T-helper 2 cell treated with Interferon-gamma antibody and Interleukin-4, amounts not matched to agents 5 μg/mL and 100 μg/mL, for 36 hours (primary cell): ENCODE results near the gene PSENEN.
A peak's percentile ranks its signal among the peaks of the same experiment; 100 is the strongest.

ENCODE experiments used
- DNase-seq: peaks from one replicate; pipeline ENCODE4 v3.0.0; 2021; ENCODE audit warnings: low spot score
- H3K27ac Mint-ChIP-seq: one replicate; pipeline ENCODE4 v1.8.0; 2021; ENCODE audit warnings: mild to moderate bottlenecking, mixed read lengths
- H3K27me3 Mint-ChIP-seq: one replicate; pipeline ENCODE4 v1.8.0; 2021; ENCODE audit warnings: low read depth, mixed read lengths
- H3K36me3 Mint-ChIP-seq: one replicate; pipeline ENCODE4 v1.8.0; 2021; ENCODE audit warnings: low read depth, mixed read lengths
- H3K4me1 Mint-ChIP-seq: one replicate; pipeline ENCODE4 v1.8.0; 2021; ENCODE audit warnings: low read depth, mixed read lengths
- H3K4me3 Mint-ChIP-seq: one replicate; pipeline ENCODE4 v1.8.0; 2022; ENCODE audit warnings: mild to moderate bottlenecking, moderate library complexity, mixed read lengths
- H3K9me3 Mint-ChIP-seq: one replicate; pipeline ENCODE4 v1.8.0; 2021; ENCODE audit warnings: mixed read lengths

PSENEN gene

DNA sequence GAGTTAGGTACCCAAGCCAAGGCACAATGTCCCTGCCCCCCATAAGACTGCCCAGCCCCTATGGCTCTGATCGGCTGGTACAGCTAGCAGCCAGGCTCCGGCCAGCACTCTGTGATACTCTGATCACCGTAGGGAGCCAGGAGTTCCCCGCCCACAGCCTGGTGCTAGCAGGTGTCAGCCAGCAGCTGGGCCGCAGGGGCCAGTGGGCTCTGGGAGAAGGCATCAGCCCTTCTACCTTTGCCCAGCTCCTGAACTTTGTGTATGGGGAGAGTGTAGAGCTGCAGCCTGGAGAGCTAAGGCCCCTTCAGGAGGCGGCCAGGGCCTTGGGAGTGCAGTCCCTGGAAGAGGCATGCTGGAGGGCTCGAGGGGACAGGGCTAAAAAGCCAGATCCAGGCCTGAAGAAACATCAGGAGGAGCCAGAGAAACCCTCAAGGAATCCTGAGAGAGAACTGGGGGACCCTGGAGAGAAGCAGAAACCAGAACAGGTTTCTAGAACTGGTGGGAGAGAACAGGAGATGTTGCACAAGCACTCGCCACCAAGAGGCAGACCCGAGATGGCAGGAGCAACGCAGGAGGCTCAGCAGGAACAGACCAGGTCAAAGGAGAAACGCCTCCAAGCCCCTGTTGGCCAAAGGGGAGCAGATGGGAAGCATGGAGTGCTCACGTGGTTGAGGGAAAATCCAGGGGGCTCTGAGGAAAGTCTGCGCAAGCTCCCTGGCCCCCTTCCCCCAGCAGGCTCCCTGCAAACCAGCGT, 30.7 kb upstream of the PSENEN start:
- H3K36me3 Mint-ChIP-seq, result peaks cover 33% of the 10 kb centered on the region

DNA sequence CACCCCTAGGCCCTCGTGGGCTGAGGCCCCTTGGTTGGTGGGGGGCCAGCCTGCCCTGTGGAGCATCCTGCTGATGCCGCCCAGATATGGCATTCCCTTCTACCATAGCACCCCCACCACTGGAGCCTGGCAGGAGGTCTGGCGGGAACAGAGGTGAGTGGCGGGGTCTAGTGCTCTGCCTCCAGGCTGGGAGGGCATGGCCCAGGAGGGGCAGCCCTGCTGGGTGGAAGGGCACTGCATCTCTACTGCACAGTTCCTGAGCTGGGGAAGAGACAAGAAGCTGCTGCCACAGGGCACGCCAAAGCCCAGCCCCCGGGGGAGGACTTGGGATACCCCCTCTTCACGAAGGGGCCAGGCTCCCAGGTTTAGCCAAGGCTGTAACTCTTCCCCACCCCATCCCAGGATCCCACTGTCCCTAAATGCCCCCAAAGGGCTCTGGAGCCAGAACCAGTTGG, 30.1 kb upstream of the PSENEN start:
- H3K4me1 Mint-ChIP-seq, result peaks cover 57% of the 10 kb centered on the region
- H3K36me3 Mint-ChIP-seq, result peaks cover 36% of the 10 kb centered on the region

More for the DNA sequence above, 30.7 kb upstream of the PSENEN start:
- peaks cover 61% of the 10 kb centered on the region for H3K4me1 Mint-ChIP-seq
- no peaks in the 10 kb centered on the region for H3K9me3 Mint-ChIP-seq
- DNase-seq, result no peak
- peak overlapping the region; percentile 89 for H3K4me3 Mint-ChIP-seq
- H3K27me3 Mint-ChIP-seq, result no peaks in the 10 kb centered on the region
- peak overlapping the region; percentile 98 for H3K27ac Mint-ChIP-seq

DNA sequence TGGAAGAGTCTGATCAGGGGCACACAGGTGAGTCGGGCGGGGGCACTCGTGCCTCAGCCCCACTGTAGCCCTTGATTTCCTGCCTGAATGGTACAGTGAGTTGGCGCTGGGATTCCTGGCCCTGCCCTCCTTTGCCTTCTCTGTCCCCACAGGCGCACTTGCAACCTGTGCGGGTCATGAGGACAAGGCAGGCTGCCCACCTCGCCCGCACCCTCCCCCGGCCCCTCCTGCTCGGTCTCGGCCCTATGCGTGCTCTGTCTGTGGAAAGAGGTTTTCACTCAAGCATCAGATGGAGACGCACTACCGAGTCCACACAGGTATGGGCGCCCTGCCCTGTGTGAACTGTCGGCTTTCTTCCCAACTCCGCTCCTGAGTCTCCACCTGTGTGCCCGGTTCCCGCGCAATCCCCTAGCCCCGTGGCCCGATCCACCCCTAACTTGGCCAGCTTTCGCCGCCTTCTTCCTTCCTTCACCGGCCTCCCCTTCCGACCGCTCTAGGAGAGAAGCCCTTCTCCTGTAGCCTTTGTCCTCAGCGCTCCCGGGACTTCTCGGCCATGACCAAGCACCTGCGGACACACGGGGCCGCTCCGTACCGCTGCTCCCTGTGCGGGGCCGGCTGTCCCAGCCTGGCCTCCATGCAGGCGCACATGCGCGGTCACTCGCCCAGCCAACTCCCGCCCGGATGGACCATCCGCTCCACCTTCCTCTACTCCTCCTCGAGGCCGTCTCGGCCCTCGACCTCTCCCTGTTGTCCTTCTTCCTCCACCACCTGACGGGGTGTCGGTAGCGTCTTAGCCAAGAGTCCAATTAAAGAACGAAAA, 29.3 kb upstream of the PSENEN start:
- H3K27ac Mint-ChIP-seq, result peak overlapping the region; percentile 94
- H3K36me3 Mint-ChIP-seq, result peaks cover 36% of the 10 kb centered on the region
- H3K27me3 Mint-ChIP-seq, result no peaks in the 10 kb centered on the region
- H3K9me3 Mint-ChIP-seq, result no peaks in the 10 kb centered on the region
- peak overlapping the region; percentile 89 for H3K4me3 Mint-ChIP-seq
- DNase-seq, result no peak
- H3K4me1 Mint-ChIP-seq, result peaks cover 49% of the 10 kb centered on the region

More for the DNA sequence above, 30.1 kb upstream of the PSENEN start:
- H3K27ac Mint-ChIP-seq, result peak overlapping the region; percentile 94
- no peaks in the 10 kb centered on the region for H3K9me3 Mint-ChIP-seq
- peak overlapping the region; percentile 89 for H3K4me3 Mint-ChIP-seq
- DNase-seq, result no peak
- no peaks in the 10 kb centered on the region for H3K27me3 Mint-ChIP-seq

DNA sequence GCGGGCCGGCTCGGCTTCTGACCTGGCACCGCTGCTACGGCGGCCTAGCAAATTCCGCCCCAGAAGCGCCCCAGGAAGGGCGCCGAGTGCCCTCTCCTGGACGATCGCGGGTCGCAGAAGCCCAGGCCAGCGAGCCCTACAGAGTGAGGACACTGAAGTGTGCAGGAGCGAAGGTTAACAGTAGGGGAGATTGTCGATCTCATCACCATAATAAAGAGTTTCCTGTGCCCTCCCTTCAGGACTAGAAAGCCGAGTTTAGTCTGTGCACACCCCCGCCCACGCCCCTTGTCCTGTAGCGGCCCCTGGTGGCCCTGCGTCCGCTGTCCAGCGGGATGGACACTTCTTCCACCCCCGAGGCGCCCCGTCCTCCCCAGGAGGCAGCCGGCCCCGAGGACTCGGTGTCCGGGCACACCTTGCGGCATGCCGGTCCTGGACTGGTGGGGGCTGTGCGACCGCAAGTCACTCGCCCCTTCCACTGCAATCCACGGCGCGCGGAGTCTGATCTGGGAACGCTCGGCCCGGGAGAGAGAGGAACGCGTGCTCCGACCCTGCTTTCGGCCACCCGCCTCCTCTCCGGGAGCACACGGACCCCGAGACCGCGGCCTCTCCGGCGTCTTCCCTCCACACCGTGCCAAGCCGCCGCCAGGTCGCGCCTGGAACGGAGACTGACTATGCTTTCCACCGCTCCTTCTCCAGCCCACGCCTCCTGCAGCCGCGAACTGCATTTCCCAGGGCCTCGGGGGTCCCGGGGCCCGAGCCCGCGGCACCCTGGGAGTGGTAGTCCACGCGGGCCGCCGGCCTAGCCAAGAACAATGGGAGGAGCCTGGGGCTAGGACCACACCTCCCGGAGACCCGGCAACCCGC, 28.4 kb upstream of the PSENEN start:
- no peaks in the 10 kb centered on the region for H3K9me3 Mint-ChIP-seq
- peaks cover 38% of the 10 kb centered on the region for H3K36me3 Mint-ChIP-seq

DNA sequence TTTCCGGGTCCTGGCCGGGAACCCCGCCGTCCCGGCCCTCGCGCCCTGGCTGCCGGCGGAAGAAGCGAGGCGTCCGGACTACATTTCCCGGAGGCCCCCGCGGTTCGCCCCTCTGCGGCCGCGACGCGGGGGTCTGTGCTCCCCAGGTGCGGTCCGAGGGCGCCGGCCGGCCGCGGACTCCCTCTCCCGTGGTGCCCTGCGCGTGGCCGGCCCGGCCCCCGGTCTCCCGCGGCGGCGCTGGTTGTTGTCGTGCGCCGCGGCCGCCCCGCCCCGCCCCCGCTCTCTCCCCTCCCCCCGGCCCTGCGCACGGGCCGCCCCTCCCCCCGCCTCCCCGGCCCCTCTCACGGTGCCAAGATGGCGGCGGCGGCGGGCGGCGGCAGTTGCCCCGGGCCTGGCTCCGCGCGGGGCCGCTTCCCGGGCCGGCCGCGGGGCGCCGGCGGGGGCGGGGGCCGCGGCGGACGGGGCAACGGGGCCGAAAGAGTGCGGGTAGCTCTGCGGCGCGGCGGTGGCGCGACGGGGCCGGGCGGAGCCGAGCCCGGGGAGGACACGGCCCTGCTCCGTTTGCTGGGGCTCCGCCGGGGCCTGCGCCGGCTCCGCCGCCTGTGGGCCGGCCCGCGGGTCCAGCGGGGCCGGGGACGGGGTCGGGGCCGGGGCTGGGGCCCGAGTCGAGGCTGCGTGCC, 27.6 kb upstream of the PSENEN start, which contains the start of gene KMT2B:
Gene KMT2B (plus strand): TSS at position 339 of the 680 bp plus-strand sequence. CDS start 16 bp downstream, at position 355.
- peaks cover 44% of the 10 kb centered on the region for H3K36me3 Mint-ChIP-seq
- peak; percentile 98 for DNase-seq
- peak within 1 kb of the TSS; percentile 94 for H3K27ac Mint-ChIP-seq
- peak within 1 kb of the TSS; percentile 95 for H3K4me3 Mint-ChIP-seq
- no peaks in the 10 kb centered on the region for H3K27me3 Mint-ChIP-seq
- H3K4me1 Mint-ChIP-seq, result peaks cover 36% of the 10 kb centered on the region
- H3K9me3 Mint-ChIP-seq, result no peaks in the 10 kb centered on the region

More for the DNA sequence above, 28.4 kb upstream of the PSENEN start:
- H3K4me1 Mint-ChIP-seq, result peaks cover 44% of the 10 kb centered on the region
- H3K27me3 Mint-ChIP-seq, result no peaks in the 10 kb centered on the region
- H3K27ac Mint-ChIP-seq, result peak overlapping the region; percentile 94
- peak overlapping the region; percentile 89 for H3K4me3 Mint-ChIP-seq
- DNase-seq, result peak; percentile 88

DNA sequence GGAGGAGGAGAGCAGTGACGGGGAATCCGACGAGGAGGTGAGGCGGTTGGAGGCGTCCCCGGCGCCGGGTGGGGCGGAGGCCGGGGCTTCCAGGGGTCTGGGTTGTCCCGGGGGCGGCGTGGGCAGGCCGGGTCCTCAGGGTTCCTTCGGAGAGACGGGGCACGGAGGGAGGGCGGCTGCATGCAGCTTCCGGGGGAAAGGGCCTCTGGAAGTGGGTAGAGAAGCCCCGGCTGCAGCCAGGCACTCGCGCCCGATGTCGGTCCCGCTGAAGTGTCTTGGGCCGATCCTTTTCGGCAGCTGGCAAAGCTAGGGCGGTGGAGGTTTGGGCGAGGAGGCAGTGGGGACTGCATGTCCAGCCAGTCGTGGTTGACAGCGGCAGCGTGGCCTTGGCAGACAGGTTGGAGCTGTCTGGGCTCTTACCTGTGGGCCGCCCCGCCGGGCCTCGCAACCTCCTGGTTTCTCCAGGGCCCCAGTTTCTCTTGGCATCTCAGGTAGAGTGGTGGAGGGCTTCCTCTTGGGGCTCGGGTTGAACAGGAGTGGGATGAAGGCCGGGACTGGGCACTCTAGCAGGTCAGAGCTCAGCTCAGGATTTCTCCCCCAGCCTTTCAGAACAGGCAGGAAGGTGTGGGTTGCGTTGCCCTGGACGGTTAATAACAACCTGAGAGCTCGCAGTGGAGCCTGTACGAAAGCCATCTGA, 27.0 kb upstream of the PSENEN start:
- peaks cover 32% of the 10 kb centered on the region for H3K4me1 Mint-ChIP-seq
- DNase-seq, result peak; percentile 57
- peak overlapping the region; percentile 95 for H3K4me3 Mint-ChIP-seq
- H3K27me3 Mint-ChIP-seq, result no peaks in the 10 kb centered on the region
- peaks cover 50% of the 10 kb centered on the region for H3K36me3 Mint-ChIP-seq
- H3K9me3 Mint-ChIP-seq, result no peaks in the 10 kb centered on the region
- peak overlapping the region; percentile 93 for H3K27ac Mint-ChIP-seq

DNA sequence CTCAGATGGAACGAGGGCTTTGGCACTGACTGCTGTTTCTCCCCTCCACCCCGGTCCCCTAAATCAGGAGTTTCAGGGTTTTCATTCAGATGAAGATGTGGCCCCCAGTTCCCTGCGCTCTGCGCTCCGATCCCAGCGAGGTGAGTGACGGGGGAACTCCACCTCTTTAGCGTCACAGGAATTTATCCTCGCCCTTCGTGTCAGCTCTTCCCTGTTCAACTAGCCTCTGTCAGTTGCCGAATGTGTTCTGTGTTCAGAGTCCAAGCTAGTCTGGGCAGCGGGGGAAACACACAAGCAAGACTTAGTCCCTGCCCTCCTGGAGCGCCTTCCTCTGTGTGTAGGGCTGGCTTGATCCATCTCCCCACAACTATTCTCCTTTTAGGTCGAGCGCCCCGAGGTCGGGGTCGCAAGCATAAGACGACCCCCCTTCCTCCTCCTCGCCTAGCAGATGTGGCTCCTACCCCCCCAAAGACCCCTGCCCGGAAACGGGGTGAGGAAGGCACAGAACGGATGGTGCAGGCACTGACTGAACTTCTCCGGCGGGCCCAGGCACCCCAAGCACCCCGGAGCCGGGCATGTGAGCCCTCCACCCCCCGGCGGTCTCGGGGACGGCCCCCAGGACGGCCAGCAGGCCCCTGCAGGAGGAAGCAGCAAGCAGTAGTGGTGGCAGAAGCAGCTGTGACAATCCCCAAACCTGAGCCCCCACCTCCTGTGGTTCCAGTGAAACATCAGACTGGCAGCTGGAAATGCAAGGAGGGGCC, 25.9 kb upstream of the PSENEN start:
- peak overlapping the region; percentile 95 for H3K4me3 Mint-ChIP-seq
- no peaks in the 10 kb centered on the region for H3K9me3 Mint-ChIP-seq
- H3K36me3 Mint-ChIP-seq, result peaks cover 47% of the 10 kb centered on the region
- no peaks in the 10 kb centered on the region for H3K27me3 Mint-ChIP-seq
- H3K4me1 Mint-ChIP-seq, result peaks cover 21% of the 10 kb centered on the region
- DNase-seq, result no peak
- peak overlapping the region; percentile 85 for H3K27ac Mint-ChIP-seq

DNA sequence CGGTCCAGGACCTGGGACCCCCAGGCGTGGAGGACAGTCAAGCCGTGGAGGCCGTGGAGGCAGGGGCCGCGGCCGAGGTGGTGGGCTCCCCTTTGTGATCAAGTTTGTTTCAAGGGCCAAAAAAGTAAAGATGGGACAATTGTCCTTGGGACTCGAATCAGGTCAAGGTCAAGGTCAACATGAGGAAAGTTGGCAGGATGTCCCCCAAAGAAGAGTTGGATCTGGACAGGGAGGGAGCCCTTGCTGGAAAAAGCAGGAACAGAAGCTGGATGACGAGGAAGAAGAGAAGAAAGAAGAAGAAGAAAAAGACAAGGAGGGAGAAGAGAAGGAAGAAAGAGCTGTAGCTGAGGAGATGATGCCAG, 25.3 kb upstream of the PSENEN start:
- Mint-ChIP-seq H3K4me3 (peak overlapping the region; percentile 24), H3K9me3 (no peaks in the 10 kb centered on the region), H3K4me1 (peaks cover 16% of the 10 kb centered on the region), H3K27me3 (no peaks in the 10 kb centered on the region), H3K27ac (no peak overlapping the region), H3K36me3 (peaks cover 48% of the 10 kb centered on the region)
- no peak for DNase-seq

DNA sequence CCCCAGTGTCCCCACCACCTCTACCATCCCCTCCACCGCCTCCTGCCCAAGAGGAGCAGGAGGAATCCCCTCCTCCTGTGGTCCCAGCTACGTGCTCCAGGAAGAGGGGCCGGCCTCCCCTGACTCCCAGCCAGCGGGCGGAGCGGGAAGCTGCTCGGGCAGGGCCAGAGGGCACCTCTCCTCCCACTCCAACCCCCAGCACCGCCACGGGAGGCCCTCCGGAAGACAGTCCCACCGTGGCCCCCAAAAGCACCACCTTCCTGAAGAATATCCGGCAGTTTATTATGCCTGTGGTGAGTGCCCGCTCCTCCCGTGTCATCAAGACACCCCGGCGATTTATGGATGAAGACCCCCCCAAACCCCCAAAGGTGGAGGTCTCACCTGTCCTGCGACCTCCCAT, 24.8 kb upstream of the PSENEN start:
- Mint-ChIP-seq H3K4me3 (no peak overlapping the region), H3K4me1 (peaks cover 15% of the 10 kb centered on the region), H3K9me3 (no peaks in the 10 kb centered on the region), H3K27ac (no peak overlapping the region), H3K27me3 (no peaks in the 10 kb centered on the region), H3K36me3 (peaks cover 53% of the 10 kb centered on the region)
- DNase-seq, result no peak

DNA sequence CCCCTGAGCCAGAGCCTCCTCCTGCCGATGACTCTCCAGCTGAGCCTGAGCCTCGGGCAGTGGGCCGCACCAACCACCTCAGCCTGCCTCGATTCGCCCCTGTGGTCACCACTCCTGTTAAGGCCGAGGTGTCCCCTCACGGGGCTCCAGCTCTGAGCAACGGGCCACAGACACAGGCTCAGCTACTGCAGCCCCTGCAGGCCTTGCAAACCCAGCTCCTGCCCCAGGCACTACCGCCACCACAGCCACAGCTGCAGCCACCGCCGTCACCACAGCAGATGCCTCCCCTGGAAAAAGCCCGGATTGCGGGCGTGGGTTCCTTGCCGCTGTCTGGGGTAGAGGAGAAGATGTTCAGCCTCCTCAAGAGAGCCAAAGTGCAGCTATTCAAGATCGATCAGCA, 24.1 kb upstream of the PSENEN start:
- Mint-ChIP-seq H3K36me3 (peaks cover 57% of the 10 kb centered on the region), H3K27ac (no peak overlapping the region), H3K4me3 (no peak overlapping the region), H3K27me3 (no peaks in the 10 kb centered on the region), H3K4me1 (peaks cover 11% of the 10 kb centered on the region), H3K9me3 (no peaks in the 10 kb centered on the region)
- DNase-seq, result no peak

DNA sequence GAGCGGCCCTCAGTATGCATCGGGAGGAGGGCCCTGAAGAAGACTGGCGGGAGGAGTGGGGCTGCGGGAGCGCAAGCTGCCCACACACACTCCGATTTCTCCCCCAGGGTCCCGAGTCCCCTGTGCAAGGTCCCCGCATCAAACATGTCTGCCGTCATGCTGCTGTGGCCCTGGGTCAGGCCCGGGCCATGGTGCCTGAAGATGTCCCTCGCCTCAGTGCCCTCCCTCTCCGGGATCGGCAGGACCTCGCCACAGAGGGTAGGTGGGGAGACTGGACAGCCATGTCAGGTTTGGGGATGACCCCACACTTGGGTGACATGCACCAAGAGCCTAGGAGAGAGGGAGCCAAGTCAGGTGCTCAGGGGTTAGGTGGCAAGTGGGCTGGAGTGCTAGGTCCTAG, 23.0 kb upstream of the PSENEN start:
- no peaks in the 10 kb centered on the region for H3K27me3 Mint-ChIP-seq
- H3K27ac Mint-ChIP-seq, result no peak overlapping the region
- H3K36me3 Mint-ChIP-seq, result peaks cover 59% of the 10 kb centered on the region
- H3K9me3 Mint-ChIP-seq, result no peaks in the 10 kb centered on the region
- H3K4me3 Mint-ChIP-seq, result no peak overlapping the region
- H3K4me1 Mint-ChIP-seq, result peaks cover 8% of the 10 kb centered on the region
- DNase-seq, result no peak

DNA sequence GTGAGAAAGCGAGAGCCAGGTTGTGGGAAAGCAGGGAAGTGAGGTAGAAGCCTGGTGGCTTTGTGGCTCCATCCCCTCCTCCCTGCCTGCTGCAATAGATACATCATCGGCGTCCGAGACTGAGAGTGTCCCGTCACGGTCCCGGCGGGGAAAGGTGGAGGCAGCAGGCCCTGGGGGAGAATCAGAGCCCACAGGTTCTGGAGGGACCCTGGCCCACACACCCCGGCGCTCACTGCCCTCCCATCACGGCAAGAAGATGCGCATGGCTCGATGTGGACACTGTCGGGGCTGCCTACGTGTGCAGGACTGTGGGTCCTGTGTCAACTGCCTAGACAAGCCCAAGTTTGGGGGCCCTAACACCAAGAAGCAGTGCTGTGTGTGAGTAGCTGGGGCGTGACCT, 22.6 kb upstream of the PSENEN start:
- no peak overlapping the region for H3K27ac Mint-ChIP-seq

More for the DNA sequence above, 22.6 kb upstream of the PSENEN start:
- no peaks in the 10 kb centered on the region for H3K9me3 Mint-ChIP-seq
- peaks cover 8% of the 10 kb centered on the region for H3K4me1 Mint-ChIP-seq
- H3K36me3 Mint-ChIP-seq, result peaks cover 61% of the 10 kb centered on the region
- no peak for DNase-seq
- H3K4me3 Mint-ChIP-seq, result no peak overlapping the region
- H3K27me3 Mint-ChIP-seq, result no peaks in the 10 kb centered on the region
